T-cell (primary cell): ENCODE data around the gene NEK10. TPM values are rescaled to one million over a fixed set of nuclear protein-coding genes. Genes with fewer than 3 reads are reported as not detected.

ENCODE experiments used
- total RNA-seq, 35 experiments: library from RNA in 6 of 35; stranded (reverse) in 6 of 35; fragments of 120-200 nt in 1 of 35; gene quantifications; one replicate each; pipeline versions ENCODE4 v1.2.1 to v1.2.4 and lab custom pipeline; 2013 to 2026

Gene NEK10
- total RNA-seq, 5 donors from 2014 or later (not counting 1 experiment from before 2014, with no cell fraction given): 0.73 to 2.2 (median 1.2) TPM

Other genes starting within 250 kb of the NEK10 start
- 10 to 100 TPM; 47.4 to 66.4 (median 55.5) TPM for gene SLC4A7, start 115.0 kb upstream of the NEK10 start, total RNA-seq